HEK293T (cell line): ENCODE data around the gene NADSYN1.

Experiments
- CTCF ChIA-PET: fragments of 350-600 bp; formaldehyde crosslinking; extraction: SDS; loops from one replicate; lab custom pipeline; 2021; ENCODE audit warnings: antibody characterized with exemption, inconsistent platforms; lab: Yijun Ruan, JAX
- POLR2A ChIA-PET: fragments of 350-600 bp; formaldehyde crosslinking; extraction: SDS; loops from one replicate; lab custom pipeline; 2020; ENCODE audit warnings: antibody characterized with exemption, inconsistent platforms; lab: Yijun Ruan, JAX
- DNase-seq: peaks from one replicate; pipeline ENCODE4 v3.0.0; 2012; ENCODE audit warnings: mixed read lengths; ENCODE audit errors: extremely low spot score
- ARNT ChIP-seq: fragments of 450-650 bp; IDR thresholded peaks from 2 replicates; pipeline ENCODE4 v1.6.1; 2017; ENCODE audit warnings: mild to moderate bottlenecking
- BHLHE40 ChIP-seq: fragments of 450-650 bp; IDR thresholded peaks from 2 replicates; pipeline ENCODE4 v1.6.1; 2016; ENCODE audit warnings: mild to moderate bottlenecking, moderate library complexity, borderline replicate concordance
- CTBP1 ChIP-seq: fragments of 450-650 bp; IDR thresholded peaks from 2 replicates; pipeline ENCODE4 v1.6.1; 2016; ENCODE audit warnings: borderline replicate concordance
- ELF4 ChIP-seq: fragments of 450-650 bp; IDR thresholded peaks from 2 replicates; pipeline ENCODE4 v1.6.1; 2017; ENCODE audit warnings: antibody characterized with exemption
- FOXA1 ChIP-seq: fragments of 450-650 bp; IDR thresholded peaks from 2 replicates; pipeline ENCODE4 v1.6.1; 2016; ENCODE audit warnings: mild to moderate bottlenecking
- FOXK2 ChIP-seq: fragments of 450-650 bp; IDR thresholded peaks from 2 replicates; pipeline ENCODE4 v1.6.1; 2016; ENCODE audit warnings: mild to moderate bottlenecking
- FOXM1 ChIP-seq: fragments of 450-650 bp; IDR thresholded peaks from 2 replicates; pipeline ENCODE4 v1.6.1; 2017; ENCODE audit warnings: mild to moderate bottlenecking, borderline replicate concordance
- HDGF ChIP-seq: fragments of 450-650 bp; IDR thresholded peaks from 2 replicates; pipeline ENCODE4 v1.6.1; 2017; ENCODE audit warnings: antibody characterized with exemption, borderline replicate concordance
- L3MBTL2 ChIP-seq: fragments of 450-650 bp; conservative IDR thresholded peaks from 2 replicates; pipeline ENCODE4 v1.6.1; 2016; ENCODE audit warnings: mild to moderate bottlenecking
- LEF1 ChIP-seq: fragments of 450-650 bp; IDR thresholded peaks from 2 replicates; pipeline ENCODE4 v1.6.1; 2017; ENCODE audit warnings: mild to moderate bottlenecking, borderline replicate concordance
- NFRKB ChIP-seq: fragments of 450-650 bp; IDR thresholded peaks from 2 replicates; pipeline ENCODE4 v1.6.1; 2016; ENCODE audit warnings: mild to moderate bottlenecking, moderate library complexity
- PKNOX1 ChIP-seq: fragments of 450-650 bp; IDR thresholded peaks from 2 replicates; pipeline ENCODE4 v1.6.1; 2016
- SP1 ChIP-seq: fragments of 450-650 bp; IDR thresholded peaks from 2 replicates; pipeline ENCODE4 v1.6.1; 2017
- SUZ12 ChIP-seq: fragments of 450-650 bp; IDR thresholded peaks from 2 replicates; pipeline ENCODE4 v1.6.1; 2016; ENCODE audit warnings: mild to moderate bottlenecking
- TARDBP ChIP-seq: fragments of 450-650 bp; IDR thresholded peaks from 2 replicates; pipeline ENCODE4 v1.6.1; 2016
- ZNF384 ChIP-seq: fragments of 450-650 bp; IDR thresholded peaks from 2 replicates; pipeline ENCODE4 v1.6.1; 2016

NADSYN1 gene

DNA sequence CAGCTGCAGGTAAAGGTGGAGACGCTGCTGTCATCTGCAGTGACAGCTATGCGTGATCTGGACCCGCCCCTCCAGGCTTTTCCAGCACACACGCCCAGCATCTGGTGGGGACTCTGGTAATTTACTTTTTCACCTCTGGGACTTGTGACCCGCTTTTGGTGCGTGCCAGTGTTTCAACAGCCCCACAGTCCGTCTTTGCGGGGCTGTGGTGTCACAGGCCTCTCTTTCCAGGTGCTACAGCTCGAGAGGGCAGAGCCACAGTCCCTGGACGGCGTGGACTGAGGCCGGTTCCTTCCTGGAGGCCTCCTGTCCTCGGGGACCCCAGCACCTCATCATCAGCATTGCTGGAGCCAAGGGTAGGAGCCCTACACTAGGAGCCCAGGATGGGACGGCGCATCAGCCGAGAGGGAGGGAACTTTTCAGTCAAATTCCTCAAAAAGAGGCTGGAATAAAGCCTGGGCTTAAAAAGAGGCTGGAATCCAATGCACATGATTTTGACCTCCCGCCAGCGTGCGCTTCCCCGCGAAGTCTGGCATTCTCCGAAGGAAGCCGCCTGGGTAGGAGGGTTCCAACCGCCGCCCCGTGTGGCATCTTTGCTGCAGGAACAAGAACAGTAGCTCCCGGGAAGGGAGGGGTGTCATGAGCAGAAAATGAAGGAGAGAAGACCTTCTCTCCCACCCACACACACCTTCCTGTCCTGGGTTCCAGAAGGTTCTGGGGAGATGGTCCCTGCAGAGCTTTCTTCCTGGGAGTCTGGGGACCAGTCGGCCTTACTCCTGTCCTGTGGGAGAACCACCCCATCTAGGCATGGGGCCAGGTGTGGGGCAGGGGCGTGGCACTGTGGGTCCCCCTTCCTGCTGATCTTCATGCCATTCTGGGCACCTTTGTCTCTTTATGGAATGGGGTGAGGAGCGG lies 48.3 kb downstream of the NADSYN1 start:
- no peak for DNase-seq
- ChIA-PET CTCF (no interaction called here), POLR2A (no interaction called here)
- TF ChIP-seq TARDBP (no peak), SP1 (no peak), PKNOX1 (no peak), CTBP1 (no peak), ELF4 (no peak), SUZ12 (no peak), ZNF384 (no peak), HDGF (no peak), LEF1 (no peak), FOXA1 (no peak), FOXM1 (no peak), BHLHE40 (no peak)

GRCh38 chr11:71502026-71502425 lies 49.0 kb downstream of the NADSYN1 start:
- ChIA-PET POLR2A (no interaction called here), CTCF (no interaction called here)
- TF ChIP-seq L3MBTL2 (no peak), ARNT (no peak), ZNF384 (no peak), SP1 (no peak), FOXK2 (no peak), SUZ12 (no peak), FOXA1 (no peak), NFRKB (no peak), HDGF (no peak), FOXM1 (no peak), LEF1 (no peak), BHLHE40 (no peak), TARDBP (no peak)
- no peak for DNase-seq

- ChIA-PET POLR2A (no interaction called here), CTCF (no interaction called here)
- DNase-seq = no peak
- TF ChIP-seq LEF1 (no peak), FOXK2 (no peak), SP1 (no peak), ARNT (no peak), NFRKB (no peak), PKNOX1 (no peak), CTBP1 (no peak), ELF4 (no peak), ZNF384 (no peak), HDGF (no peak), L3MBTL2 (no peak), FOXA1 (no peak), FOXM1 (no peak), BHLHE40 (no peak)
These were observed 50.0 kb downstream of the NADSYN1 start for GRCh38 chr11:71502871-71503435.

DNA sequence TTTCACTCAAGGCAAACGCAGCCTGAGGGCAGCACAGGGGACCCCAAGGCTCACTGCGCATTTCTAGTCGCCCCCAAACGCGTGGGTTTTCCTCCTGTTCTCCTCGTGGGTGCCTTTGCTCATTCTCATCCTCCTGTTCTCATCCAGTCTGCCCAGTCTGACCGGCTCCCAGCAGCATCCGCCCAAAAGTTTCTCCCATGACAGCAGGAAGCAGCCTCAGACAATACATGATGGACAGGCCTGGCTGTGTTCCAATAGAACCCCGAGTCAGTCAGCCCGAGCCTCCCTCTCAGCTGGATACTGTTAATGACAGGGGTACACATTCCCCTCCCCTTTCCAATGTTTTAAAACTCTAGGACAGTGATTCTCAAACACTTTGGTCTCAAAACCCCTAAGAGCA lies 51.5 kb downstream of the NADSYN1 start:
- CTCF ChIA-PET = interaction anchor here (0.7 kb wide), 1 partner anchor 21 kb away, joined by 3 read pairs; no protein-coding TSS in a partner anchor
- DNase-seq = no peak
- no peak for TF ChIP-seq FOXA1
- no peak for TF ChIP-seq NFRKB
- TF ChIP-seq PKNOX1 = no peak
- TF ChIP-seq ELF4 = no peak
- no peak for TF ChIP-seq SP1
- TF ChIP-seq BHLHE40 = no peak
- TF ChIP-seq LEF1 = no peak
- TF ChIP-seq ARNT = no peak
- TF ChIP-seq L3MBTL2 = no peak
- no peak for TF ChIP-seq FOXM1
- POLR2A ChIA-PET = no interaction called here

DNA sequence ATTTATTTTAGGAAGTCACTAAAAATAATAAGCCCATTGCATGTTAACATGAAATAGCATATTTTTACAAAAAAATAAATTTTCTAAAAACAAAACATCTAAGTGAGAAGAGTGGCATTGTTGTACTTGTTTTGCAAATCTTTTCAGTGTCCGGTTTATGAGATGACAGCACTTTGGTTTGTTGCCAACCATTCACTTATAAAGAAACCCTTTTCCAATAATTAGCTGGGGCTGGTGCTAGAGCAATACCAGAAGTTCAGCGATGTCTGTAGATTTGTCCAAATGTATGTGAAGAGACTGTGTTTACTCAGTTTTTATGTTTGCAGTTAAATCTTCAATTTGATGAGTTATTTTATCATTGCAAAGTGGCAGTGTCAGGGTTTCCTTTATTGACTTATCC lies 52.0 kb downstream of the NADSYN1 start:
- no peak for DNase-seq
- POLR2A ChIA-PET = no interaction called here
- TF ChIP-seq TARDBP (no peak), CTBP1 (no peak), PKNOX1 (no peak), ARNT (no peak), FOXK2 (no peak), NFRKB (no peak), HDGF (no peak), L3MBTL2 (no peak), SP1 (no peak), FOXA1 (no peak), SUZ12 (no peak), FOXM1 (no peak)
- CTCF ChIA-PET = interaction anchor here (0.7 kb wide), 1 partner anchor 21 kb away, joined by 3 read pairs; no protein-coding TSS in a partner anchor
